Epithelial cell of prostate (primary cell): ENCODE results near the gene KRT86.
A peak's percentile ranks its signal among the peaks of the same experiment; 100 is the strongest.

Source experiments
- DNase-seq: peaks from one replicate; pipeline ENCODE4 v3.0.0-alpha.2; 2011; ENCODE audit warnings: low read depth, low spot score
- H3K27ac ChIP-seq: fragments of 450-650 bp; 2 replicates; pipeline ENCODE4 v1.5.1; 2017; ENCODE audit warnings: mild to moderate bottlenecking

Gene KRT86

DNA sequence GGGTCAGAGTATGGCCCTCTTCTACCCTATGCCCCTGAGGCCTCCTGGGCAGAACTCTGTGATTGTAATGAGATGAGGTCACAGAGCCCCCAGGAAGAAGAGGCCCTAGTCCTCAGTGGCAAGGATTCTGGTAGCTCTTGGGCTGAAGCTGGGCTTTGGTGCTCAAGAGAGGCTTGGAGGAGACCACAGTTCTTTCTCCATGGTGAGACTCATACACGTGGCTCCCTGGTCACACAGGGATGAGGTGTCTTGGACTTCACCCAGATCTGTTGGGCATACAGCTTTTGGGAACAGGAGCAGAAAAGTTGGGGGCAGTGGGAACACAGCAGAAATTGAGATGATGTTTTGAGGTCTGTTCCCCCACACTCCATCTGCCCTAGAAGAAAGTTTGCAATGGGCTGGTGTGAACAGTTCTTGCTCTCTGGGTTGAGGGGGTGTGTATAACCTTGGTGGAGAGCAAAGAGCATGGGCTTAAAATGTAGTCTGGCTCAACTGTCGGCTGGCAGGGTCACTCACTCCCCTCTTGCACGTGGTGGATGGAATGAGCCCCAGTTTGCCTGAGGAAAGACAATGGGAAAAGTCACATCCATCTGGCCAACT is at the start of gene KRT86:
Gene KRT86 (plus strand): TSS at position 125 of the 600 bp plus-strand sequence. CDS start 27,272 bp downstream, outside the sequence.
- no peak within 1 kb of the TSS for H3K27ac ChIP-seq
- no peak for DNase-seq

DNA sequence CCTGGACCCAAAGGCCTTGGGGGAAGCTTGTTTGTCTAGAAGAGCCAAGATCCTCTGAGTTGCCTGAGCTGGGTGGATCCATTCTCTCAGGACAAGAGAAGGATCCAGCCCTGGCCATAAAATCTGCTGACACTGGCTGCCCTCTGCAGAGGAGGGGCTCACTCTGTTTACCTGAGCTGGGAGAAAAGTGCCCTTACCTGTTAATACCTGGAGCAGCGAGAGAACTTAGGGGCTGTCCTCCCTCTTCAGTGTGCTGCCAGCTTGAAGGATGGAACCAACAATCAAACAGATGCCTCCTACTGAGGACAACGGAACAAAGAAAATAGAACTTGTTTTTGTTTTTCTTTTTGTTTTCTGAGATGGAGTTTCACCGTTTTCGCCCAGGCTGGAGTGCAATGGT is 48.7 kb upstream of the KRT86 start:
- no peak overlapping the region for H3K27ac ChIP-seq
- DNase-seq, result no peak

DNA sequence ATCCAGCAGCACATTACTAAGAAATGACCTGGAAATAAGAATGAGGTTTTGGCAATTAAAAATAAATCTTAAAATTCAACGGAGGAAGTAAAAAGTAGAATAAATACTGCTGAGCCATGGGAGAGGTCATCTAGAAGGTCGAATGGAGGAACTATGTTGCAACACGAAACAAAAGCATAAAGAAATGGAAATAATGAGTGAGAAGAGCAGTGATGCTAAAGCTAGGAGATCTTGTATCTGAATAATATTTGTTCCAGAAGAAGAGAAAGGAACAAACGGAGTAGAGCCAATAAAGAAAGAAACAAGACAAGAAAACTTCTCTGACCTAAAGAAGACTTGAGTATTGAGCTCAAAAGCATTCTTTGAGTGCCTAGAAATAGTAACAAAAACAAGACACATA is 48.0 kb upstream of the KRT86 start:
- no peak for DNase-seq
- no peak overlapping the region for H3K27ac ChIP-seq

DNA sequence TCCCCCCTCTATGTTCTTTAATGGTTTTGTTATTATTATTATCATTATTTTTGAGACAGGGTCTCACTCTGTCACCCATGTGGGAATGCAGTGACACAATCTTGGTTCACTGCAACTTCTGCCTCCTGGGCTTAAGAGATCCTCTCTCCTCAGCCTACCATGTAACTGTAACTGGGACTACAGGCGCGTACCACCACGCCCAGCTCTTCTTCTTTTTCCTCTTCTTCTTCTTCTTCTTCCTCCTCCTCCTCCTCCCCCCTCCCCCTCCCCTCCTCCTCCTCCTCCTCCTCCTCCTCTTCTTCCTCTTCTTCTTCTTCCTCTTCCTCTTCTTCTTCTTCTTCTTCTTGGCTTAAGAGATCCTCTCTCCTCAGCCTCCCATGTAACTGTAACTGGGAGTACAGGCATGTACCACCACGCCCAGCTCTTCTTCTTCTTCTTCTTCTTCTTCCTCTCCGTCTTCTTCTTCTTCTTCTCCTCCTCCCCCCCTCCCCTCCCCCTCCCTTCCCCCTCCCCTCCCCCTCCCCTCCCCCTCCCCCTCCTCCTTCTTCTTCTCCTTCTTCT is 46.8 kb upstream of the KRT86 start:
- no peak overlapping the region for H3K27ac ChIP-seq
- DNase-seq, result no peak

DNA sequence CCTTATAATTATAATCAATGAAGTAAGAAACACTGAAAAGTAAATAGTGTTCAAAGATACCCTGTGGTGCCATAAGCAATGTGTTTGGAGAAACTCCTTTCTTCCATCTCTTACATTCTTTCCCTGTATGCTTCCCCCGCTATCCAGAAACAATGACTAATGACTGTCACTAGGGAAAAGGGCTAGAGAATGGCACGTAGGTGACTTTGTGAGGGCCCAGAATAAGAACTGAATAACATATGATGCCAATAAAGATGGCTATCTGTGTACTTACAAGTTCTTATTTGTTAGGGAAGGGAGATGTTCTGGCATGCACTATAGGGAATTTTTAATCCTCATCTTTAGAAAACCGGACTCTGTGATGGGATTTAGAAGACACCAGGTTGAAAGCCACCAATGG is 46.1 kb upstream of the KRT86 start:
- H3K27ac ChIP-seq, result peak overlapping the region; percentile 98
- no peak for DNase-seq

DNA sequence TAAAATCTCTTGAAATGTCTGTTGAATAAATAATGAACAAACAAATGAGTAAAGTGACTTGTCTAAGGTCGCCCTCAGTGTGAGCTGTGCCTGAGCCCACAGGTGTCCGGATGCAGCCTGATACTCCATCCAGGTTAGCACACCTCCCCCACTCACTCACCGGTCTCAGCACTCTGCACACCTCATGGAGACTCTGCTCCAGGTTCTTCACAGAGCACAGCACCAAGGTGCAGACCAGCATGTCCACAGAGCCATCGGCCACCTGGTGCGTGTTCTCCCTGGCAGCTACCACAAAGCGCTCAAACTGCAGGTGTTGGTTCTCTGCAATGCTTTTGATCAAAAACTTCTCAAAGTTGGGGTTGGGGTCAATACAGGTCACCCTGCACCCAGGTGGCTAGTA is 45.5 kb upstream of the KRT86 start:
- H3K27ac ChIP-seq, result peak overlapping the region; percentile 98
- DNase-seq, result no peak

DNA sequence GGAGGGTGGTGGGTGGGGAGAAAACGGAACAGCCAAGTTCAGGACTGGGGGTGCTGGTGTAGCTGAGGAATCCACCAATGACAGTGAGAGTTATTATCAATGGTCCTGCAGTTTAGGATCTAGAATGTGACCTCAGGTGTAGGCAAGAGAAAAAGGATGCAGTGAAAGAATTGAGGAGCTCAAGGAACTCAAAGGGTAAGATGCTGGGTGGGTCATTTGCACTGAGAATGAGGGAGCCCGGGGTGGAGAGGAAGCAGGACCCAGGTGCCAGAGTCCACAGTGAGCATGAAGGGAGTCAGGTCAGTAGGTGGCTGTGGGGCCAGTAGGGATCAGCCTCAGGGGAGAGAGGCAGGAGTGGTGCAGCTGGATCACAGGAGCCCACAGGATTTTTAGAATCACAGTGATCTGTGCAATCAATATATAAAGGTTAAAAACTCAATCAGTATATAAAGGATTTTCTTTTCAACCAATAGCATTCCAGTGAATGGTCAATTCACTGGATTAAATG is 44.6 kb upstream of the KRT86 start:
- DNase-seq, result no peak
- peak overlapping the region; percentile 98 for H3K27ac ChIP-seq

DNA sequence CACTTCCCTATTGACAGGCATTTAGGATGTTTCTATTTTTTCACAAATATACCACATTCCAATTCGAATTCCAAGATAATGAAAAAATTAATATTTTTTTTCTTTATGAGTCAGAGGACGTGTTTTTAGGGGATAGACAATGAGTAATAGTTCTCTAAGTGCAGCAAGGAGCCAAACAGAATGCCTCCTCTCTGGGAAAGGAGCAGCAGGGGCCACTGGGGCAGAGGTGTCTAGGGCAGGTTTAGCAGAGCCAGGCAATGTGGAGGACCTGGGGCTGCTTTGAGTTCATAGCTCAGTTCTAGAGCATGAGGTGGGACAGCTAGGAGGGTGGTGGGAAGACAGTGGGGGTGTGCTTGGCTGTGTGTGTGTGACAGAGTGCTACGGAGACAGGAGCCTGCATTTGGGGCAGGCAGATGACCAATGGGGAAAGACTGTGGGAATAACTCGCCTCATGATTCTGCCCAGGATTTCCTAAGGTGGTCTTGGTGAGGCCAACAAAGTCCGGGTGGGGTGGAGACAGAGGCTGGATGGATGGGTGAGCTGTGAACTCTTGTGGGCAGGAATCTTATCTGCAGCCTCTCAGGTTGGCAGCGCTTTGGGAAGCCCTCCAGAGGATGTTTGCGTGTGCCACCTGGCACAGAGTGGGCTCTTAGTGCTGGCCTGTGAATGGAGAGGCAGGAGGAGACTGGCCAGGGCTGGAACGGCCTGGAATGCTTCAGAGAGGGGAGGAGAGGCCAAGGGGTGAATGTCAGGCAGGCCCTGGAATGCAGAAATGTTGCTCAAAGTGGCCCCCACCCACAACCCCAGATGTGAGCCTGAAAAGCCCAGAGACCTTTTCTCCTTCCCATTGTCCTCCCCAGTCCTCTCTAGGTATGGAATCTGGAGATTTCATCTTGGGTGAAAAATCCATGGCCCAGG is 43.8 kb upstream of the KRT86 start:
- no peak for DNase-seq
- peak overlapping the region; percentile 98 for H3K27ac ChIP-seq

DNA sequence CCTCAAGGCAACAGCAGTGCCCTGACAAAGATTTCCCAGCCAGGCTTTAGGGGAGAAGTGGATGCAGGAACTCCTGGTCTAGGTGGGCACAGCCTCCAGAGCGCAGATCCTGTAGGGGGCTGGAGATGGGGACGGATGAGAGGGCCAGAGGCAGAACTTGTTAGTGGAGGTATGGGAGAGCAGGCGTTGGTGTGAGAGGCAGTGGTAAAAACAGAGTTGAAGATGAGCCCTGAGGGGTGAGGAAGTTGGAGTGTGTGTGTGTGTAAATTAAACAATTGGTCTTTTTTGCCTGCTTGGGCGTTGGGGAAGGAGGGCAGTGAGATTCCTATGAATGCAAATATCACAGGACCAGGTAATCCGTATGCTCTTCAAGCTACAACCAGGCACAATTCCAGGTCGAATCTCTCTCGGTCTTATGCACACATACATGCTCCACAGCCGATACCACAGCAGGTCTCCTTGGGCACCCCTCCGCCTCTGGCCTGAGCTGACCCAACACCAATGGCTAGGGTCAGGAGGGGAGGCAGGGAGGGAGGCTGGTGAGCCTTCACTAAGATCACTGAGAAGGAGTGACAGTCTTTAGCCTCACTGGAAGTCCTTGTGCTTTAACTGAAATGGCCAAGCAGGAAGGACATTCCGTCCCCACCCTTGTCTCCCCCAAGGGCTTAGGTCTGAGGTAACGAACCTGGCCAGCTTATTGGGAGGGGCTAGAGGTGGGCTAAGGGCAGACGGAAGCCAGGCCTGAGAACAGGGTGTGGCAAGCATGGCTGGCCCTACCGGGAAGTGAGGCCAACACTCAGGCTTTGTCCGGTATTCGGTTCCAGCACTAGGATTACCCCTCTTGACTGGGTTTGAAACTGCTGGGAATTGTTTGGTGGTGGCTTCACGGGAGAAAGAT is 42.9 kb upstream of the KRT86 start:
- DNase-seq, result no peak
- peak overlapping the region; percentile 98 for H3K27ac ChIP-seq

DNA sequence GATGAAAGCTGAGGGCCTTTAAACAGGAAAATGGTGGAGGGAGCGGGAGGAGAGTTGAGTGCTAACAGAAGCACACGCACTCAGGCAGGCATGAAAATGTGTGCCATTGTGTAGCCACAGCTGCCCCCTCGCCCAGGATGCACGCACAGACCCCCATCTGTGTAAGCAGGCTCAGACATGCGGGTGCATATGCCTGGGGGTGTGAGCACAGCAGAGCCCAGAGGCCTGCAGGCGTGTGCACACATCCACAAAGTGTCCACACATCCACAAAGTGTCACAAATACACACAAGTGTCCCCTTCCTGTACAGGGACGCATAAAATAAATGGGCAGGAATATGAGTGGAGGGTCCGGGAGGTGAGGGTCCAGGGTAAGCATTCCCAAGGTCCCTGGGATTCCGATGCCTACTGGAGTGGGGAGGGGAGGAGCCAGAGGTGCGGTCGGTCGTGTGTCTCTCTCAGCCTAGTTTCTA is 42.2 kb upstream of the KRT86 start:
- peak overlapping the region; percentile 98 for H3K27ac ChIP-seq
- DNase-seq, result no peak

DNA sequence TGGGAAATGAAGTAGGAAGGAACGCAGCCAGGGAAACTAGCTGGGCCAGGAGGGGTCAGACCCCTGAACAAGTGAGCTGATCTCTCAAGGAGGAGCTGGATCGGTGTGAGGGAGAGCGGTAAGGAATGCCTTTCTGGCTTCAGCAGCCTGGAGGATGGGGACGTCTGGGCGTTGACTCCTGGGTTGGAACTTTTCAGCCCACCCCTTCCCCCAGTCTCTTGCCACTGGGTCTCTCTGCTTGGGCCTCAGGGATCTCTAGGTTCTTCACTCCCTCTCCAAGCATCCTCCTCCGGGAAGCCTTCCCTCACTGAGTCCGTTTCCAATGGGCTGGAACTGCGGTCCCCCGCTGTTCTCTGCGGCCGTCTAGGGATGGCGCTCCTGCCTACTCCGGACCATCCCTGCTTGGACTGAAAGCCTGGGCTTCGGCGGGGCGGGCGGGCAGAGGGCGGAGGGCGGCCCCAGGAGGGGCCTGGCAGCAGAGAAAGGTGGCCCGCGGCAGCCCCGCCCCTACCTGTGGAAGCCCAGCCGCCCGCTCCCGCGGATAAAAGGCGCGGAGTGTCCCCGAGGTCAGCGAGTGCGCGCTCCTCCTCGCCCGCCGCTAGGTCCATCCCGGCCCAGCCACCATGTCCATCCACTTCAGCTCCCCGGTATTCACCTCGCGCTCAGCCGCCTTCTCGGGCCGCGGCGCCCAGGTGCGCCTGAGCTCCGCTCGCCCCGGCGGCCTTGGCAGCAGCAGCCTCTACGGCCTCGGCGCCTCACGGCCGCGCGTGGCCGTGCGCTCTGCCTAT is 41.6 kb upstream of the KRT86 start, which contains the start of gene KRT7:
Gene KRT7 (plus strand): TSS at position 570 of the 788 bp plus-strand sequence. CDS start 54 bp downstream, at position 624.
- no peak for DNase-seq
- H3K27ac ChIP-seq, result peak within 1 kb of the TSS; percentile 98

DNA sequence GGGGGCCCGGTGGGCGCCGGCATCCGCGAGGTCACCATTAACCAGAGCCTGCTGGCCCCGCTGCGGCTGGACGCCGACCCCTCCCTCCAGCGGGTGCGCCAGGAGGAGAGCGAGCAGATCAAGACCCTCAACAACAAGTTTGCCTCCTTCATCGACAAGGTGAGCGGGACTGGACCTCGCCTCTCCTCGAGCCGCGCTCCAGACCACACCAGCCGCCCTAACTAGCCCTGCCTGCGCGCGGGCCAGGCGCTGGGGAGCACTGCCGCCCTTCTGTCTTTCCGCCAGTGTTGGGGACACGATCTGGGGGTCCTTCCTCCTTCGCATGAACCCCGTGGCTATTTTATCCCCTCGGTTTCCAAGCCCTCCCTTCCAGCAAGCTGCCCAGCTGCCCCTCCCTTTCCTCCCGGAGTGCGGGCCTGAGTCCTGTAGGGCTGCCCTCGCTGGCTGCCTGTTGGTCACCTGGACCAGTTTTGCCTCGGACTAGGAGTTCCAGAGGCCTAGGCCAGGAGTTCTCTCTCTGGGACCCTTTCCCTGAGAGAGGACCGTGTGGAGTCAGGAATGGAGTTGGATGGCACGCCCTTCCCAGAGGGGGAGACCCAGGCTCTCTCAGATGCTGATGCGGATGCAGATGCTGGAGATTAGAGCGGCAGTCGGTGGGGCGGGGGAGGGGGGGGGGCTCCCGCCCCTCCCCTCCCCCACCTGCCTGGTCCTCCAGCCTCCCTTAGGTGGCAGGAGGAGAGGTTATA is 40.8 kb upstream of the KRT86 start:
- peak overlapping the region; percentile 98 for H3K27ac ChIP-seq
- no peak for DNase-seq

DNA sequence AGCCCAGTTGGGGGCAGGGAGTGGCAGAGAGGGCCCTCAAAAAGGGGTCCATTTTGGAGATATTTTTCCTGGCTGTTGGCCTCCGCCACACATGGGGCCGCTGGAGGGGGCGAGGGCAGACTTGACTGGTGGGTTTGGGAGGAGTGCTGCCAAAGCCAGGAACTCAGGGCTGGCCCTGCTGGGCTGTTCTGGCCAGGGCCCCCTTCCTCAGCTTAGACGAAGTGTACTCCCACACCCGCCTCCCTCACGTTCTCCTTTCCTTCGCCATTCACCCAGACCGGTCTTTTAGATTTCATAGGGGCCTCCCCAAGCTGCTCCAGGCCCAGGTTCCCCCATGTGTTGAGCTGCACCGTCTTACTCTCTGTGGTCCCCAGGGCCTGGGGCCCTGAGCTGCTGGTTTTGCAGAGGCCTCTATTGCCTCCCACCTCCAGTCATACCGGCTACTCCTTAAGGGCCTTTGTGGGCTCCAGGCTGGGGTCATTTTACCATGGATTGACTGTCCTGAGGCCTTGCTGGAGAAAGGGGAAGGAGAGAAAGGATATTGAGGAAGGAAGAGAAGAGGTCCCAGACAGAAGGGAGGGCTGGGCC is 40.1 kb upstream of the KRT86 start:
- H3K27ac ChIP-seq, result peak overlapping the region; percentile 98
- DNase-seq, result no peak

DNA sequence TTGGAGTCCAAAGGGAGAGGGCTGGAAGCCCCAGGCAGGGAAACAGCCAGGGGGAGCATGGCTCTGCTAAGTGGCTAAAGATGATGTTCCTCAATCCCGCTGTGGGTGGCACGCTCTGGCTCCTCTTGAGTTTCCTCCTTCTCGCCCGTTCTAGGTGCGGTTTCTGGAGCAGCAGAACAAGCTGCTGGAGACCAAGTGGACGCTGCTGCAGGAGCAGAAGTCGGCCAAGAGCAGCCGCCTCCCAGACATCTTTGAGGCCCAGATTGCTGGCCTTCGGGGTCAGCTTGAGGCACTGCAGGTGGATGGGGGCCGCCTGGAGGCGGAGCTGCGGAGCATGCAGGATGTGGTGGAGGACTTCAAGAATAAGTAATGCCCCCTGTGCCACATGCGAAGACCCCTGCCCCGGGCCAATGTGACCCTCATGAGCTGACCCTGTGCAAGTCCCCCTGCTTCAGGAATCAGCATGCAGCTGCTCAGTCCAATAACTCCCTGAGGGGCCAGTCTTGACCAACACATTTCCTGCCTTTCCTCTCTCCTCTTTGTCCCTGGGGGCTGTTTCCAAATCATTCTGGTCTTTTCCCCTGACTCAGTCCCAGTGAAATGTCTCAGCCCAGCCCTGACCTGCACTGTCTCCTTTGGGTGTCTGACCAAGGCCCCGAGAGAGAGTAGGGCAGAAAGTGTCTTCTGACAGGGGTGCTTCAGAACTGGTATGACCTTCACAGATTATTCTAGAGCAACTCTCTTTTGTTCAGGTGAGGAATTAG is 39.3 kb upstream of the KRT86 start:
- peak overlapping the region; percentile 98 for H3K27ac ChIP-seq
- DNase-seq, result no peak

DNA sequence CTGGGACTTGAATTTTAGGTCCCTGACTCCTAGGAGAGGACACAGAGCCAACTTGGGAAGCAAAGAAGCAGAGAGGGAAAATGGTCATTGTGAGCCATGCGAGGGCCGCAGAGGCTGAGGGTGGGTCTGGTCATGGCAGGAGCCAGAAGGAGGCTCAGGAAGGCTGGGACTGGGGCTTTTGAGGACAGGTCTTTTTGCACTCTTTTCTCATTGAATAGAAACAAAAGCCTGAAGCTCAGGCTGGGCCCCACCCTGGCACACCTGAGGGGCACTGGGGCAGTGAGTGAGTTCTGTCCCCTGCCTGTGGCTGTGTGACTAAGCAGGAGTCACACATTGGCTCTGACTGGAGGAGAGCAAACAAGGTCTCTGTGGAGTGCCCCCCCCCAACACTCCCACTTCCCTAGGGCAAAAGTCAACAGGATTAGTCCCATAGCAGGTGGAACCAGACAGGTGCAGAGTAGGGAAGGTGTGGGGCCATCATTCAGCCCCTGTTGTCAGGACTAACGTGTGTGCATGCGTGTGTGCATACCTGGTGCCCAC is 38.6 kb upstream of the KRT86 start:
- peak overlapping the region; percentile 98 for H3K27ac ChIP-seq
- DNase-seq, result no peak

DNA sequence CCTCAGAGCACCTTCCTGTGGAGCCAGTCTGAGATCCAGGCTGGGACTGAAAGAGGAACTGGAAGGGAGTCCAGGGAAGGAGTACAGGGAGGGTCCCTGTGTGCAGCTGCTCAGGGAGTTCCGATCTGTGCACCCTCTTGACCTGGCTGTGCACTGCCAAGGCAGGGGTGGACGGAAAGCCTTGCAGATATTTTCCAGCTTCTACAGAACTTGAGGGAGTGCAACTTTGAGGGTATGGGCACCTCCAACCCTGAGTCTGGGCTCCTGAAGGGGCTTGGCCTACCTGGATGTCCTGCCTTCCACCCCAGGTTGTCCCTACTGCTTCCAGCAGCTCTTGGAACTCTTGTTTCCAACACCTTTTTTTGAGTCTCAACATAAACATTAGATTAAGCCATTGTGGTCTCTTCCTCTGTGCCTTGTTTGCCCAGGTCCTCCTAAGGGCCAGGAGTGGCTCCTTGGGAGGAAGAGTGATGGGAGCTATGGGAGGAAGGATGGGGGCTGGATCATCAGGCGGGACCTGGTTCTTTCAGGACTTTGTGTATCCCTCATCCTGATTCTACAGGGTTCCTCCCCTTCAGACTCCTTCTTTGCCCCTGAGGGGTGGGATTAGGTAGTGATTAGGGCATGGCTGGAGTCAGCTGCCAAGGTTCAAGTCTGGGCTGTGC is 37.9 kb upstream of the KRT86 start:
- DNase-seq, result no peak

More for the DNA sequence above, 37.9 kb upstream of the KRT86 start:
- peak overlapping the region; percentile 98 for H3K27ac ChIP-seq
